HG02885 (cell line): ENCODE data around the gene WDHD1.
"Not testable (repeated sequence)": the region's sequence is repeated elsewhere in the genome, so short reads cannot be mapped to it uniquely, and the experiment has no call there.

ENCODE experiments used
- ATAC-seq: cut with Tn5 transposase; IDR thresholded peaks from one replicate; pipeline ENCODE4 v1.9.1; 2021; ENCODE audit warnings: mild to moderate bottlenecking; ENCODE audit not compliant: unreplicated experiment, poor library complexity

Gene WDHD1

DNA sequence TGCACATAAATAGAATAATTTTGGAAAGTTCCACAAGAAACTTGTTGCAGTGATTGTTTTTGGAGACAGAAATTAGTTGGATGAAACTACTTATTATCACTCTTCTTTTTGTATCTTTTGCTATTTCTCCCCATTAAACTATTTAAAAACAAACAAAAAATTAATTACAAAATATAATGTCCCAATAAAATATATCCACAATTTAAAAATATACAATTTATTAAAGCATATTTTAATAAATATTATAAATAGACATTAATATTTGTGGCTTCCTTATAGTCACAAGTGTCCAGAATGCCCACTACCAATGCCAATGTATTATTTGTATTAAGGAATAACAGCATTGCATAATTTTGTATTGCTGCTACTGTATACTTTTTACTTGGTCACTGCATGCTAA, 71.8 kb downstream of the WDHD1 start:
- ATAC-seq, result no peak

DNA sequence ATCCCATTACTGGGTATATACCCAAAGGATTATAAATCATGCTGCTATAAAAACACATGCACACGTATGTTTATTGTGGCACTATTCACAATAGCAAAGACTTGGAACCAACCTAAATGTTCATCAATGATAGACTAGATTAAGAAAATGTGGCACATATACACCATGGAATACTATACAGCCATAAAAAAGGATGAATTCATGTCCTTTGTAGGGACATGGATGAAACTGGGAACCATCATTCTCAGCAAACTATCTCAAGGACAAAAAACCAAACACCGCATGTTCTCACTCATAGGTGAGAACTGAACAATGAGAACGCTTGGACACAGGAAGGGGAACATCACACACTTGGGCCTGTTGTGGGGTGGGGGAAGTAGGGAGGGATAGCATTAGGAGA, 73.3 kb downstream of the WDHD1 start:
- not testable (repeated sequence) for ATAC-seq

DNA sequence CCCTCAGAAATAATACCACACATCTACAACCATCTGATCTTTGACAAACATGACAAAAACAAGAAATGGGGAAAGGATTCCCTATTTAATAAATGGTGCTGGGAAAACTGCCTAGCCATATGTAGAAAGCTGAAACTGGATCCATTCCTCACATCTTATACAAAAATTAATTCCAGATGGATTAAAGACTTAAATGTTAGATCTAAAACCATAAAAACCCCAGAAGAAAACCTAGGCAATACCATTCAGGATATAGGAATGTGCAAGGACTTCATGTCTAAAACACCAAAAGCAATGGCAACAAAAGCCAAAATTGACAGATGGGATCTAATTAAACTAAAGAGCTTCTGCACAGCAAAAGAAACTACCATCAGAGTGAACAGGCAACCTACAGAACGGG, 74.1 kb downstream of the WDHD1 start:
- ATAC-seq, result not testable (repeated sequence)

DNA sequence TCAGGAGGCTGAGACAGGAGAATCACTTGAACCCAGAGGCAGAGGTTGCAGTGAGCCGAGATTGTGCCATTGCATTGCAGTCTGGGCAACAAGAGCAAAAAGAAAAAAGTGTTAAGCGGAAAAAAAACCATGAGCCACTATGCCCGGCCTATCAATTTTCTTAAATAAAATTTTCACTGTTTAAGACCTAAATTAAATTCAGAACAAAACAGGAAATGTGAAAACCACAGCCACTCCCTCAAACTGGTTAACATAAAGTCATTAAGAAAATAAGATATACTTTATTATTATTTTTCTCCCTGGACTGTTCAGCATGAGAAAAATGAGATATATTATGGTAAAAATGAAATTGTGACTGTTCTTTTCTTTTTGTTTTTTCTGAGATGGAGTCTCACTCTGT, 79.7 kb downstream of the WDHD1 start:
- no peak for ATAC-seq

DNA sequence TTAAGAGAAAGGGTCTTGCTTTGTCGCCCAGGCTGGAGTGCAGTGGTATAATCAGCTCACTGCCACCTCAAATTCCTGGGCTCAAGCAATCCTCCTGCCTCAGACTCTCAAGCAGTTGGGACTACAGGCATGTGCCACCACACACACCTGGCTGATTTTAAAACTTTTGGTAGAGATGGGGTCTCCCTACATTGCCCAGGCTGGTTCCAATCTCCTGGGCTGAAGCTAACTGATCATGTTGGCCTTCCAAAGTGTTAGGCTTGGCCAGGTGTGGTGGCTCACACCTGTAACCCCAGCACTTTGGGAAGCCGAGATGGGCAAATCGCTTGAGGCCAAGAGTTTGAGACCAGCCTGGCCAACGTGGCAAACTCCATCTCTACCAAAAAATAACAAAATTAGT, 80.4 kb downstream of the WDHD1 start:
- ATAC-seq, result no peak

DNA sequence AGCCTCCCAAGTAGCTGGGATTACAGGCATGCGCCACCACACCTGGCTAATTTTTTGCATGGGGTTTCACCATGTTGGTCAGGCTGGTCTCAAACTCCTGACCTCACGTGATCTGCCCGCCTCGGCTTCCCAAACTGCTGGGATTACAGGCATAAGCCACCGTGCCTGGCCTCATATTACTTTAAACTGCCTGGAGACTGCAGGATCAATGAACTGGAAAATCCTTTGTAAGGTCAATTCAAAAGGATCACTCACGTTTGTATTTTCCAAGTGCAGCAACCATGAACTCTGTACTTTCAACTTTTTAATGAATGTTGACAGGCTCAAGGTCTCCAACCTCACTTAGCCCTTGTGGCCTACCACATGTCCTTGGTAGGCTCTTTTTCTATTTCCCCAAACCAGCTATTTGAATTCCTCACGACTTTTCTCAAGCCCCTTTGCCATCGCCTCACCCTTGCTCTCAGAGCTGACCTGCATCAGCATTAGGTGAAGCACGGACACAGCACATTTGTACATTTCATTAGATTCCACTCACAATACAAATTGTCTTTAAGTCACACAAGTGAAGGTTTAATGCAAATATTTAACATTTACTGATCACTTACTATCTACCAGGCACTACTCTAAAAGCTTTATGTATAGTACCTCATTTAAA, 82.0 kb downstream of the WDHD1 start:
- ATAC-seq, result no peak

DNA sequence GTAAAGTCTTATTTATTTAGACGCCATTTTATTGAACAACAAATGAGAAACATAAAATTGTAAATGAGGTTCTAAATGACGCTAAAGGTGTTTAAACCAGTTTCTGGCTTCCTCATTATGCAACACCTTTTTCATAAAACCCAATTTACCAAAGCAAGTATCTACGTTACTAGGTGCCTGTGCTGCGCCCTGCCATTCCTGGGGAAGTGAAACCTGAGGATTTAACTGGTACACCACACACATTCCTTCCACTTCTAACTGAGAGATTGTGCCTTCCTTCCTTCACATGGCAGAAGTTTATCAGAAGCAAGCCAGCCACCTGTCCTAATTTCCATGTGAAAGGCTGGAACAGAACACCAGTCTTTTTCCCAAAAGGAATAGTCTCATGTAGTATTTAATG, 84.0 kb downstream of the WDHD1 start:
- peak; percentile 54 for ATAC-seq

DNA sequence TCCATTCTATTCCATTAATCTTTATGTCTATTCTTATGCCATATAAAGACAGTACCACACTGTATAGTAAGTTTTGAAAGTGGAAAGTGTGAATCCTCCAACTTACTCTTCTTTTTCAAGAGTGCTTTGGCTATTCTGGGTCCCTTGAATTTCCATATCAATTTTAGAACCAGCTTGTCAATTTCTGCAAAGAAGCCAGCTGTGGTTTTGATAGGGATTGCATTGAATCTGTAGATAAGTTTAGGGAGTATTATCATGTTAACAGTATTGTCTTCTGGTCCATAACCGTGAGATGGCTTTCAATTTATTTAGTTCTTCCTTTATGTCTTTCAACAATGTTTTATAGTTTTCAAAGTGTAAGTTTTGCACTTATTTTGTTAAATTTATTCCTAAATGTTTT, 90.1 kb downstream of the WDHD1 start:
- ATAC-seq, result no peak

DNA sequence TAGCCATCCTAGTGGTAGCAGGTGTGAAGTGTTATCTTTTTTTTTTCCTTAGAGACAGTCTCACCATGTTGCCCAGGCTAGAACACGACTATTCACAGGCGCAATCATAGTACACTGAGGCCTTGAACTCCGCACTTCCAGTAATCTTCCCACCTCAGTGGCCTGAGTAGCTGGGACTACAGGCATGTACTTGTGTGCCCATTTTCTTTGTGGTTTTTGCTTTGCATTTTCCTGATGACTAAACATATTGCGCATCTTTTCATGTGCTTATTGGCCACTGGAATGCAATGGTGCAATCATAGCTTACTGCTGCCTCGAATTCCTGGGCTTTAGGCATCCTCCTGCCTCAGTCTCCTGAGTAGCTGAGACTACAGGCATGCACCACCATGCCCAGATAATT, 90.9 kb downstream of the WDHD1 start:
- ATAC-seq, result no peak

DNA sequence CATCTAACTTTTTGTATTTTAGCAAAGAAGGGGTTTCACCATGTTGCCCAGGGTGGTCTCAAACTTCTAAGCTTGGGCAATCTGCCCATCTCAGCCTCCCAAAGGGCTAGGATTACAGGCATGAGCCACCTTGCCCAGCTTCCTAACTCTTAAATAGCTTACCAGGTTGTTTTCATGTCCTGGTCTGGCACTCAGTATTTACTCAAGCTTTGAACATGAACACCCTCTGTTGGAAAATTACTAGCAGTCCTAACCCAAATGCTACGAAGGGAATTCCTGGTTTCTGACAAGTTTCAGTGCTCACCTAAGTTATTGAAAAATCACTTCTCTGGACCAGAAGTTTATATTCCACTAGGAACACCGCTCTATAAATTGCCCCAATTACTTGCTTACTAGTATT, 91.8 kb downstream of the WDHD1 start:
- ATAC-seq, result no peak

DNA sequence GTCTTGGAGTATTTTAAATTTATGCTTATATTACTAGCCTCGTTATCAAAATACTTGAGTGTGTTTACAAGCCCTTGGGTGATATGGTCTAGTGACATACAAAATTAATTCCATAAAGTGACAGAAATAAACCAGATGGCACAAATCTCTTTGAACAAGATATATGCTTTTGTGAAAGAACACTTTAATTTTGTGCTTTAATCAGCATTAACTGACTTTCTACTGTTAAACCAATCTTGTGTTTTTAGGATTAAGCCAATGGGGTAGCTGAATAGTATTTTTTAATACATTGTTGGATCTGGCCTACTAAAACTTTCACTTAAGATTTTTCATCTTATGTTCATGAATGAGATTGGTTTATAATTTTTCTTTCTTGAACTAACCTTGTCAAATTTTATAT, 93.9 kb downstream of the WDHD1 start:
- no peak for ATAC-seq

DNA sequence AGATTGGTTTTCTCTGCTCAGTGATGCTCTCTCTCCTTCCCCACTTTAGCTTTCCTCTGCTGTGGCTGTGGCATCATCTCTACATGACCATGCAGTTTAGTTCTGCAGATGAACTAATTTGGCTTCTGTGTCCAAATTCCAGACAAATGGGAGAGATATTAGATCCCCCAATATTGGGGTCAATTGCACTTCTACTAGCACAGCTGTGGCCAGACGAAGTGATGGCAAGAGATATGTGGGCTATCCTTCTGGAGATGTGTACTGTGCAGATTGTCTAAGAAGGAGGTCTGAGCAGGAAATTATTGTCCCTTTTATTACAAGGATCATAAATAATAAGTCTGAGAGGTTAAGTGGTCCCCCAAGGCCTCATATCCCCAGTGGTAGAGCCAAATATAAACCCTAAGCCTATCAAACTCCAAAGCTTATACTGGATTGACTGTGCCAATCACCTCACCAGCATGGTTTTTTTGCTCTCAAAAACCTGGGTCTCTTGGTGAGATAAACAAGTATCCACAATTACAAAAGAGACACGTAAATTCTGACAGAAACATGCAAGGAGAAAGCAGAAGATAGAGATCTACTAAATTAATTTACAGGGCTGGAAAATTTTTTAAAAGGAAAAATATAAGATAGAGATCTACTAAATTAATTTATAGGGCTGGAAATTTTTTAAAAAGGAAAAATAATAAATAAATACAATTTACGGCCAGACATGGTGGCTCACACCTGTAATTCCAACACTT, 95.1 kb downstream of the WDHD1 start:
- no peak for ATAC-seq

DNA sequence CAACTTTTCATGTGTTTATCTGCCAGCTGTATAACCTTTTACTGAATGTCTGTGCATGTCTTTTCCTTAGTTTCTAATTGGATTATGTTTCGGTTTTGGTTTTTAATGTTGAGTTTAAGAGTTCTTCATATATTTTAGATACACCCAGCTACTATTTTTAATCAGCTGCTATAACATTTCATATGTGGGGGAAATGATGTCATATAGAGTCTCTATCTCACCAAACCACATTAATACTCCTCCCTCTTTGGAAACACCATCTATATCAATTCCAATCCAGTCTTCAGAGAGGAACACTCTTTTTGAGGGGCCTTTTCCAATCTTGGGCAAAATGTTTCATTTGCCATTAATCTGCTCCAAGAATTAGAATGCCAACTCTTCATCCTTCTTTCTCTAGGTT, 95.8 kb downstream of the WDHD1 start:
- ATAC-seq, result no peak

DNA sequence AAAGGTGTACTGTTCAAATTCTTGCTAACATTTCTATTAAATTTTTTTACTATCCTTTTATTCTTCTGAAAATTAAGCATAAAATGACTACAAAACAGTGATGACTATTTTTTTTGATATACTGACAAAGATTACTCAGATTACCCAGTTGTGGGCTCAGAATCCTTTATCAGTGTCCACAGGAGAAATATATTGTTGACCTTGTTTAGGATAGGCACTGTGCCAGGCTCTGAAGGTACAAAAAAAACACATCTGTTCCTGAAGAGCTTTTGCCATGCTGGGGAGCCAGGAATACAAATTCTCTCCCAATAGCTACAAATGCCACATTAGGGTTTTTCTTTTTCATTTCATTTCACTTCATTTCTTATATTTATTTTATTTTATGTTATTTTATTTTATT, 97.3 kb downstream of the WDHD1 start:
- no peak for ATAC-seq

DNA sequence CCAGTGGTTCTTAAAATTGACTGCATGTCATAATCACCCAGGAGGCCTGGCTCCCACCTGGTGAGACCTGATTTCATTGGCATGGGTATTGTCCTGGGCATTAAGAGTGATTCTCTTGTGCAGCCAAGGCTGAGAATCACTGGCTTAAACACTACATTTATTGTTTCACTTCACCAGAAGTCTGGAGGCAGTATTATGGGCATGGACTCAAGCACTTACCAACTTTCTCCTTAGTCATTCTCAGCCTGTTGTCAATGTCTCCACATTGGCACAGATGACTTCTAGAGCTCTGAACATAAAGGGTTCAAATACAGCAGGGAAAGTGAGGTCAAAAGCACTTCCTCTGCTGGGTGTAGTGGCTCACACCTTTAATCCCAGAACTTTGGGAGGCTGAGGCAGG, 98.7 kb downstream of the WDHD1 start:
- ATAC-seq, result no peak

DNA sequence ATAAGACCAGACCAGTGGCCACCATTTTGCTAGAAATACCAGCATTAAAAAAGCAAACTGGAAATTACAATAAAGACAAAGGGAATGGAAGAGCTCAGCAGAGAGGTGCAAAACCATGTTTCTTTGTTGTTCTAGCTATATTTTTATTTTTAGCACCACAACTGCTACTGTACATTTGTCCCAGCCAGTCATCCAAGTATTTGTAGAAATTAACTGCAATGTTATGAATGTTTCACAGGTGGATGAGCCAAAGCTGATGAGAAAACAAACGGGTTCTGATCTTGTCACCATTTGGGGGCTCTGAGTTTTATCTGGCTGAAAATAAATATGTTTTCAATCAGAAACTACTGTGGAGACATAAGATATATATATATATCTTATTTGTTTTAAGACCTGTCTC, 99.3 kb downstream of the WDHD1 start:
- ATAC-seq, result no peak

DNA sequence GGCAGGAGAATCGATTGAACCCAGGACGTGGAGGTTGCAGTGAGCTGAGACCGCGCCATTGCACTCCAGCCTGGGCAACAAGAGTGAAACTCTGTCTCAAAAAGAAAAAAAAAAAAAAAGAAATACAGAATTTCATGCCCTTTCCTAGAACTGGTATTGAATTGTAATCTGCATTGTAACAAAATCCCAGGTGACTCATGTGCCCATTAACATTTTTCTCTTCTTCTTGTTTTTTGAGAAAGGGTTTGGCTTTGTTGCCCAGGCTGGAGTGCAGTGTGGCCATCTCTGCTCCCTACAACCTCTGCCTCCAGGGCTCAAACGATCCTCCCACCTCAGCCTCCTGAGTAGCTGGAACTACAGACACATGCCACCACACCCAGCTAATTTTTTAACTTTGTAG, 100.3 kb downstream of the WDHD1 start:
- not testable (repeated sequence) for ATAC-seq

DNA sequence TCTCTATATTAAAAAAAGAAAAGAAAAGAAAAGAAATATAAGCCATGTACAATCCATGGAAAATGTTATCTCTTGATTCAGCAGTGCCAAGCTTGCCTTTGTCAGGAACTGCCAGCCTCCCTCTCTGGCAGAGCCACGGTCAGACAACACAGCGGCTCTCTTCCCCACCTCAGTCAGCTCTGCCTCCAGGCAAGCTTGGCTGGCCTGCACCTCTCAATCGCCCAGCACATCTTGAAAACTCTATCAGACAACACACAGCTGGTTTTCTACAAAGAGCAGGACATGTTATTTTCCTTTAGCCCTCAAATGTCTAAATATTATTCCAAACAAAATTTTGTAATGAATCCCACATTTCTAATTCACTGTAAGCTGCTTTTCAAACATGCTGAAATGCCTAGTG, 104.3 kb downstream of the WDHD1 start:
- ATAC-seq, result no peak

DNA sequence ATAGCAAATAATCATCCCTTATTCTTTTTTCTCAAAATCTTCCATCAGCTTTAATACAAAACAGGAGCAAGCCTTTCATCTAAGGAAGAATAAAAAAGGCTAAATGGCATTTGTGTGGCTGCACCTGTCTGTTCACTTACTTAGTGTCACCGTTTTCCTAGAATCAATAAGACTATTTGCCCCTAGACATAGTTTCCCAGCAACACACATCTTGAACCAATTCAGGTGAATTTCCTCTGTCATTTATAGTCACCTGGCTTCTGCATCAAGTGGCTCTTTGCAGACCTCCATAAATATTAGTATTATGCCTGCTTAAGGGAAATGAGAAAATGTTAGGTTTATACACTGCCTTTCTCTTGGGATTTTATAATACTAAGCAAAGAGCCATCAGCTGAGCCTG, 106.8 kb downstream of the WDHD1 start:
- no peak for ATAC-seq

DNA sequence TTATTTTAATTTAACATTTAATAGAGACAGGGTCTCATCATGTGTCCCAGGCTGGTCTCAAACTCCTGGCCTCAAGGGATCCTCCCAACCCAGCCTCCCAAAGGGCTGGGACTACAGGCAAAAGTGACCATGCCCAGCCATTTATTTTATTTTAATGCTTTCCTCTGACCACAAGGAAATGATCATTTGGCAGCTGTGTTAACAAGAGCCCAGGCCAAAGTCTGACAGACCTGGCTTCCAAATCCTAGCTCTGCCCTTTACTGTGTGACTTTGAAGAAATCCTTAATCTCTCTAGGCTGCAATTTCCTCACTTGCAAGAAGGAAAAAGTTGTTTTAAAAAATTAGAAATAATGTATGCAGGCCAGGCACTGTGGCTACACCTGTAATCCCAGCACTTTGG, 107.6 kb downstream of the WDHD1 start:
- ATAC-seq, result no peak

DNA sequence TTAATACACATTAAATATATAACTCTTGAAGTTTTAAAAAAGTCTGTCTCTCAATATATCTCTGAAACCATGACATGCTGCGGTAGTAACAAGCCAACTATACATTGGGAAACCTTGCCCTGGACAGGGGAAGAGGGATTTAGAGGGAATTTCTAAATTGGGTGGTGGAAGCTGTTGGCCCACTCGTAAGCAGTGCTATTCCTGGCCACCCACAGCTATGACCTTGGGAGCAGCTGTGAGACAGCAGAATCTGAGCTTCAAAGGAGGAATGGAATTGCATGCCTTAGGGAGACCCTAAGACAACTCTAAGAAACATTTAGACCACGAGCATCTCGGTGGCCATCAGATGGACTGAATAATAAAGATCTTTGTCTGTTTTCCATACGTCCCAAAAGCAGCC, 108.5 kb downstream of the WDHD1 start:
- ATAC-seq, result no peak

DNA sequence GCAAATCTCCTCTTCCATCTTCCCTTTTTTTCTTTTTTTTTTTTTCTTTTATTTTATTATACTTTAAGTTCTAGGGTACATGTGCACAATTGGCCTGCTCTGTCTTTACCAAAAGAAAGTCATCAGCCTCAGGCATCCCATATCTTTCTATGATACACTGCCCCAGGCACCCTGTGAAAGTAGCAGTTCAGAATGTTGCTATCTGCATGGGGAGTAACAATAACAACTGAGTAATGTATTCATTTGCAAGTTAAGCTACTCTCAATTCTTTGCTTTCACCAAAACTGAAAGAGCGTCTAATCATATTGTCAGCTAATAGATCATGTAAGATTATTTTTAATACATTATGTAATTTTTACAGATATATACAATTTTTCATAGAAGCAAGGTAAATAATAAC, 110.8 kb downstream of the WDHD1 start:
- no peak for ATAC-seq
